ENCODE results near the gene RASGRF1. TPM values are rescaled to one million over a fixed set of nuclear protein-coding genes. Genes with fewer than 3 reads are reported as not detected.

RASGRF1 gene
- polyA plus RNA-seq, 1 donor from 2014 or later, result 11.0 TPM

- Histone ChIP-seq H3K9me2 (ENCODE audit: insufficient read depth, low read length) (no peaks in the 10 kb centered on the region), H3K27ac (ENCODE audit: low read length) (no peak overlapping the region), H3K9ac (ENCODE audit: low read length) (no peak overlapping the region), H4K20me1 (ENCODE audit: insufficient read depth) (no peaks in the 10 kb centered on the region), H3K4me2 (ENCODE audit: low read length) (no peak overlapping the region), H3K36me3 (ENCODE audit: insufficient read depth, low read length) (no peaks in the 10 kb centered on the region), H3K27me3 (ENCODE audit: insufficient read depth, low read depth, low read length) (no peaks in the 10 kb centered on the region), H2AFZ (ENCODE audit: low read depth, low read length) (no peak overlapping the region), H3K4me3 (ENCODE audit: low read length) (no peak overlapping the region), H3K9me3 (ENCODE audit: low read length) (no peaks in the 10 kb centered on the region), H3K79me2 (replicated peaks; ENCODE audit: insufficient read depth, low read length) (no peaks in the 10 kb centered on the region), H3F3A (ENCODE audit: insufficient read depth, low read length, poor library complexity, severe bottlenecking) (no peaks in the 10 kb centered on the region)
- TF ChIP-seq TAF1 (IDR thresholded peaks at IDR 0.05; ENCODE audit: low read depth) (no peak), SMC3 (conservative IDR thresholded peaks at IDR 0.05; ENCODE audit: poor library complexity) (no peak), CTCF (IDR thresholded peaks at IDR 0.05; ENCODE audit: poor library complexity, severe bottlenecking) (no peak), EZH2 (IDR thresholded peaks at IDR 0.05; ENCODE audit: borderline replicate concordance, insufficient read depth, low read length, poor library complexity, severe bottlenecking) (no peak), RAD21 (conservative IDR thresholded peaks at IDR 0.05) (no peak), MXI1 (conservative IDR thresholded peaks at IDR 0.05; ENCODE audit: poor library complexity, severe bottlenecking) (no peak), POLR2AphosphoS5 (IDR thresholded peaks at IDR 0.05) (no peak), EP300 (conservative IDR thresholded peaks at IDR 0.05; ENCODE audit: poor library complexity, severe bottlenecking) (no peak)
- TF ChIP-seq, protein P1, sequence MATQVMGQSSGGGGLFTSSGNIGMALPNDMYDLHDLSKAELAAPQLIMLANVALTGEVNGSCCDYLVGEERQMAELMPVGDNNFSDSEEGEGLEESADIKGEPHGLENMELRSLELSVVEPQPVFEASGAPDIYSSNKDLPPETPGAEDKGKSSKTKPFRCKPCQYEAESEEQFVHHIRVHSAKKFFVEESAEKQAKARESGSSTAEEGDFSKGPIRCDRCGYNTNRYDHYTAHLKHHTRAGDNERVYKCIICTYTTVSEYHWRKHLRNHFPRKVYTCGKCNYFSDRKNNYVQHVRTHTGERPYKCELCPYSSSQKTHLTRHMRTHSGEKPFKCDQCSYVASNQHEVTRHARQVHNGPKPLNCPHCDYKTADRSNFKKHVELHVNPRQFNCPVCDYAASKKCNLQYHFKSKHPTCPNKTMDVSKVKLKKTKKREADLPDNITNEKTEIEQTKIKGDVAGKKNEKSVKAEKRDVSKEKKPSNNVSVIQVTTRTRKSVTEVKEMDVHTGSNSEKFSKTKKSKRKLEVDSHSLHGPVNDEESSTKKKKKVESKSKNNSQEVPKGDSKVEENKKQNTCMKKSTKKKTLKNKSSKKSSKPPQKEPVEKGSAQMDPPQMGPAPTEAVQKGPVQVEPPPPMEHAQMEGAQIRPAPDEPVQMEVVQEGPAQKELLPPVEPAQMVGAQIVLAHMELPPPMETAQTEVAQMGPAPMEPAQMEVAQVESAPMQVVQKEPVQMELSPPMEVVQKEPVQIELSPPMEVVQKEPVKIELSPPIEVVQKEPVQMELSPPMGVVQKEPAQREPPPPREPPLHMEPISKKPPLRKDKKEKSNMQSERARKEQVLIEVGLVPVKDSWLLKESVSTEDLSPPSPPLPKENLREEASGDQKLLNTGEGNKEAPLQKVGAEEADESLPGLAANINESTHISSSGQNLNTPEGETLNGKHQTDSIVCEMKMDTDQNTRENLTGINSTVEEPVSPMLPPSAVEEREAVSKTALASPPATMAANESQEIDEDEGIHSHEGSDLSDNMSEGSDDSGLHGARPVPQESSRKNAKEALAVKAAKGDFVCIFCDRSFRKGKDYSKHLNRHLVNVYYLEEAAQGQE (IDR thresholded peaks at IDR 0.05; ENCODE audit: borderline replicate concordance), result no peak
Measured at GRCh38 chr15:78933823-78934654, 156.5 kb downstream of the RASGRF1 start.

- H3K9me3 ChIP-seq (ENCODE audit: low read length), result no peaks in the 10 kb centered on the region
- H4K20me1 ChIP-seq (ENCODE audit: insufficient read depth), result no peaks in the 10 kb centered on the region
- H3K27ac ChIP-seq (ENCODE audit: low read length), result no peak overlapping the region
Measured at GRCh38 chr15:78933187-78933822, 157.3 kb downstream of the RASGRF1 start.

More at GRCh38 chr15:78933187-78933822, 157.3 kb downstream of the RASGRF1 start:
- no peaks in the 10 kb centered on the region for H3K36me3 ChIP-seq (ENCODE audit: insufficient read depth, low read length)
- H3K79me2 ChIP-seq (replicated peaks; ENCODE audit: insufficient read depth, low read length), result no peaks in the 10 kb centered on the region
- H3K9ac ChIP-seq (ENCODE audit: low read length), result no peak overlapping the region
- H3K9me2 ChIP-seq (ENCODE audit: insufficient read depth, low read length), result no peaks in the 10 kb centered on the region
- H3K4me2 ChIP-seq (ENCODE audit: low read length), result no peak overlapping the region
- H3K27me3 ChIP-seq (ENCODE audit: insufficient read depth, low read depth, low read length), result no peaks in the 10 kb centered on the region
- TF ChIP-seq EZH2 (IDR thresholded peaks at IDR 0.05; ENCODE audit: borderline replicate concordance, insufficient read depth, low read length, poor library complexity, severe bottlenecking) (no peak), EP300 (conservative IDR thresholded peaks at IDR 0.05; ENCODE audit: poor library complexity, severe bottlenecking) (no peak), TAF1 (IDR thresholded peaks at IDR 0.05; ENCODE audit: low read depth) (no peak), MXI1 (conservative IDR thresholded peaks at IDR 0.05; ENCODE audit: poor library complexity, severe bottlenecking) (no peak), POLR2AphosphoS5 (IDR thresholded peaks at IDR 0.05) (no peak), SMC3 (conservative IDR thresholded peaks at IDR 0.05; ENCODE audit: poor library complexity) (no peak), RAD21 (conservative IDR thresholded peaks at IDR 0.05) (no peak), CTCF (IDR thresholded peaks at IDR 0.05; ENCODE audit: poor library complexity, severe bottlenecking) (no peak)
- TF ChIP-seq, protein P1 (IDR thresholded peaks at IDR 0.05; ENCODE audit: borderline replicate concordance), result no peak
- H3K4me3 ChIP-seq (ENCODE audit: low read length), result no peak overlapping the region
- no peak overlapping the region for H2AFZ ChIP-seq (ENCODE audit: low read depth, low read length)
- H3F3A ChIP-seq (ENCODE audit: insufficient read depth, low read length, poor library complexity, severe bottlenecking), result no peaks in the 10 kb centered on the region

All from neural cell (in vitro differentiated cells).